ENCODE data around the gene CERS1.

Gene CERS1

DNA sequence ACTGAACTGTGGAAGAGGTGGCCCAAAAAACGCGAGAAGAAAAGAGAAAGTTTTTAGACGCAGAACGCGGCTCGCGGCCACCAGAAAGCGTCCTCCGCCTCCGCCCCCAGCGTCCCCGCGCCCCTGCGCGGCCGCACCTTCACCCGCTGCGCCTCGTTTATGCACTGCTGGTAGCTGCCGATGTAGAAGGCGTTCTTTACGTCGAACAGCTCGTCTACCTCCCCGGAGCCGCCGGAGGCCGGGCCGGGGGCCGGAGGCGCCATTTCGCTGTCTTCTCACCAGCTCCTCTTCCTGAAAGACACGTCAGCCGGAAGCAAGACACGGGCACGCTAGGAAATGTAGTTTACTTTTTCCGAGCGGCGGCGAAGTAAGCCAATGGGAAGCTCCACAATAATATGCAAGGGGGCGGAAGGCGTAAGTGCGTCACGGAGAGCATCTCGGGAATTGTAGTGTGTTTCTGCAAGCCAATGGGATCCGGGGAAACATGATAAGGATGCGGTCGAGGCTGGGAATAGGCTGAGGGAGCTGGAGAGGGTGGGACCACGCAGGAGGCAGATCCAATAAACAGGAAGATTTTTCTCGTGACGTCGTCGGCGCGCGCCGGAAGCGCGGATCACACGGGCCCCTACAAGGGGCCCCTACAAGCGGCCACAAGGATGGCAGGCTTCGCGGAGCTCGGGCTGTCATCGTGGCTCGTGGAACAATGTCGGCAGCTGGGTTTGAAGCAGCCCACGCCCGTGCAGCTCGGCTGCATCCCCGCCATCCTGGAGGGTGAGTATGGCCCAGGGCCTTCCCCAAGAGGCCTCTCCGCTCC lies 23.3 kb upstream of the CERS1 start, which contains the start of the genes COPE and DDX49 (continued):
- TF ChIP-seq, protein P1, sequence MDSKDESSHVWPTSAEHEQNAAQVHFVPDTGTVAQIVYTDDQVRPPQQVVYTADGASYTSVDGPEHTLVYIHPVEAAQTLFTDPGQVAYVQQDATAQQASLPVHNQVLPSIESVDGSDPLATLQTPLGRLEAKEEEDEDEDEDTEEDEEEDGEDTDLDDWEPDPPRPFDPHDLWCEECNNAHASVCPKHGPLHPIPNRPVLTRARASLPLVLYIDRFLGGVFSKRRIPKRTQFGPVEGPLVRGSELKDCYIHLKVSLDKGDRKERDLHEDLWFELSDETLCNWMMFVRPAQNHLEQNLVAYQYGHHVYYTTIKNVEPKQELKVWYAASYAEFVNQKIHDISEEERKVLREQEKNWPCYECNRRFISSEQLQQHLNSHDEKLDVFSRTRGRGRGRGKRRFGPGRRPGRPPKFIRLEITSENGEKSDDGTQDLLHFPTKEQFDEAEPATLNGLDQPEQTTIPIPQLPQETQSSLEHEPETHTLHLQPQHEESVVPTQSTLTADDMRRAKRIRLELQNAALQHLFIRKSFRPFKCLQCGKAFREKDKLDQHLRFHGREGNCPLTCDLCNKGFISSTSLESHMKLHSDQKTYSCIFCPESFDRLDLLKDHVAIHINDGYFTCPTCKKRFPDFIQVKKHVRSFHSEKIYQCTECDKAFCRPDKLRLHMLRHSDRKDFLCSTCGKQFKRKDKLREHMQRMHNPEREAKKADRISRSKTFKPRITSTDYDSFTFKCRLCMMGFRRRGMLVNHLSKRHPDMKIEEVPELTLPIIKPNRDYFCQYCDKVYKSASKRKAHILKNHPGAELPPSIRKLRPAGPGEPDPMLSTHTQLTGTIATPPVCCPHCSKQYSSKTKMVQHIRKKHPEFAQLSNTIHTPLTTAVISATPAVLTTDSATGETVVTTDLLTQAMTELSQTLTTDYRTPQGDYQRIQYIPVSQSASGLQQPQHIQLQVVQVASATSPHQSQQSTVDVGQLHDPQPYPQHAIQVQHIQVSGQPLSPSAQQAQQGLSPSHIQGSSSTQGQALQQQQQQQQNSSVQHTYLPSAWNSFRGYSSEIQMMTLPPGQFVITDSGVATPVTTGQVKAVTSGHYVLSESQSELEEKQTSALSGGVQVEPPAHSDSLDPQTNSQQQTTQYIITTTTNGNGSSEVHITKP (tag by site-specific recombination; IDR thresholded peaks at IDR 0.05), result 0 out of 2 replicates have a peak, but pooled peaks have one; percentile 24
- peak; percentile 35; the same call in 1 of the 2 replicates for TF ChIP-seq ATF2 (tag by site-specific recombination; IDR thresholded peaks at IDR 0.05; ENCODE audit: low read depth)
- TF ChIP-seq ZIC2 (tag by site-specific recombination; IDR thresholded peaks at IDR 0.05), result no peak
- TF ChIP-seq, protein P2, sequence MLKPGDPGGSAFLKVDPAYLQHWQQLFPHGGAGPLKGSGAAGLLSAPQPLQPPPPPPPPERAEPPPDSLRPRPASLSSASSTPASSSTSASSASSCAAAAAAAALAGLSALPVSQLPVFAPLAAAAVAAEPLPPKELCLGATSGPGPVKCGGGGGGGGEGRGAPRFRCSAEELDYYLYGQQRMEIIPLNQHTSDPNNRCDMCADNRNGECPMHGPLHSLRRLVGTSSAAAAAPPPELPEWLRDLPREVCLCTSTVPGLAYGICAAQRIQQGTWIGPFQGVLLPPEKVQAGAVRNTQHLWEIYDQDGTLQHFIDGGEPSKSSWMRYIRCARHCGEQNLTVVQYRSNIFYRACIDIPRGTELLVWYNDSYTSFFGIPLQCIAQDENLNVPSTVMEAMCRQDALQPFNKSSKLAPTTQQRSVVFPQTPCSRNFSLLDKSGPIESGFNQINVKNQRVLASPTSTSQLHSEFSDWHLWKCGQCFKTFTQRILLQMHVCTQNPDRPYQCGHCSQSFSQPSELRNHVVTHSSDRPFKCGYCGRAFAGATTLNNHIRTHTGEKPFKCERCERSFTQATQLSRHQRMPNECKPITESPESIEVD (tag by site-specific recombination; IDR thresholded peaks at IDR 0.05), result no peak
- TF ChIP-seq ZNF571 (tag by site-specific recombination; IDR thresholded peaks at IDR 0.05), result no peak
- no peak for TF ChIP-seq ZNF654 (tag by site-specific recombination; IDR thresholded peaks at IDR 0.05; ENCODE audit: low read depth)
- TF ChIP-seq ZNF629 (tag by site-specific recombination; IDR thresholded peaks at IDR 0.05), result peak; percentile 90
- TF ChIP-seq ZBTB8A (tag by site-specific recombination; IDR thresholded peaks at IDR 0.05), result 0 out of 2 replicates have a peak, but pooled peaks have one; percentile 36
- TF ChIP-seq RBAK (tag by site-specific recombination; IDR thresholded peaks at IDR 0.05), result no peak
- TF ChIP-seq, protein P3, sequence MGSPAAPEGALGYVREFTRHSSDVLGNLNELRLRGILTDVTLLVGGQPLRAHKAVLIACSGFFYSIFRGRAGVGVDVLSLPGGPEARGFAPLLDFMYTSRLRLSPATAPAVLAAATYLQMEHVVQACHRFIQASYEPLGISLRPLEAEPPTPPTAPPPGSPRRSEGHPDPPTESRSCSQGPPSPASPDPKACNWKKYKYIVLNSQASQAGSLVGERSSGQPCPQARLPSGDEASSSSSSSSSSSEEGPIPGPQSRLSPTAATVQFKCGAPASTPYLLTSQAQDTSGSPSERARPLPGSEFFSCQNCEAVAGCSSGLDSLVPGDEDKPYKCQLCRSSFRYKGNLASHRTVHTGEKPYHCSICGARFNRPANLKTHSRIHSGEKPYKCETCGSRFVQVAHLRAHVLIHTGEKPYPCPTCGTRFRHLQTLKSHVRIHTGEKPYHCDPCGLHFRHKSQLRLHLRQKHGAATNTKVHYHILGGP (tag by site-specific recombination; IDR thresholded peaks at IDR 0.05), result no peak
- no peak for TF ChIP-seq ZNF214 (tag by site-specific recombination; IDR thresholded peaks at IDR 0.05; ENCODE audit: borderline replicate concordance)
- TF ChIP-seq SP3 (tag by site-specific recombination; IDR thresholded peaks at IDR 0.05), result peak; percentile 98
- no peak for TF ChIP-seq ZNF544 (tag by site-specific recombination; IDR thresholded peaks at IDR 0.05)
- TF ChIP-seq EGR2 (tag by site-specific recombination; IDR thresholded peaks at IDR 0.05; ENCODE audit: low read depth), result peak; percentile 52; the same call in 1 of the 2 replicates
- no peak for TF ChIP-seq ZNF555 (tag by site-specific recombination; conservative IDR thresholded peaks at IDR 0.05)
- TF ChIP-seq GLI2 (tag by site-specific recombination; IDR thresholded peaks at IDR 0.05; ENCODE audit: borderline replicate concordance, low read depth), result no peak
- TF ChIP-seq GLIS2 (tag by site-specific recombination; IDR thresholded peaks at IDR 0.05), result peak; percentile 71
- TF ChIP-seq YY1 (tag by site-specific recombination; IDR thresholded peaks at IDR 0.05), result peak; percentile 63
- TF ChIP-seq ZXDB (tag by site-specific recombination; IDR thresholded peaks at IDR 0.05), result peak; percentile 97
- TF ChIP-seq MEIS1 (CRISPR knock-in tag; IDR thresholded peaks at IDR 0.05; ENCODE audit: borderline replicate concordance), result no peak
- TF ChIP-seq ZNF239 (tag by site-specific recombination; IDR thresholded peaks at IDR 0.05), result no peak
- no peak for TF ChIP-seq SCRT1 (tag by site-specific recombination; IDR thresholded peaks at IDR 0.05; ENCODE audit: borderline replicate concordance)
- TF ChIP-seq, protein P4, sequence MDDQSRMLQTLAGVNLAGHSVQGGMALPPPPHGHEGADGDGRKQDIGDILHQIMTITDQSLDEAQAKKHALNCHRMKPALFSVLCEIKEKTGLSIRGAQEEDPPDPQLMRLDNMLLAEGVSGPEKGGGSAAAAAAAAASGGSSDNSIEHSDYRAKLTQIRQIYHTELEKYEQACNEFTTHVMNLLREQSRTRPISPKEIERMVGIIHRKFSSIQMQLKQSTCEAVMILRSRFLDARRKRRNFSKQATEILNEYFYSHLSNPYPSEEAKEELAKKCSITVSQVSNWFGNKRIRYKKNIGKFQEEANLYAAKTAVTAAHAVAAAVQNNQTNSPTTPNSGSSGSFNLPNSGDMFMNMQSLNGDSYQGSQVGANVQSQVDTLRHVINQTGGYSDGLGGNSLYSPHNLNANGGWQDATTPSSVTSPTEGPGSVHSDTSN (CRISPR knock-in tag; IDR thresholded peaks at IDR 0.05), result no peak; the same call in 1 of the 2 replicates
- TF ChIP-seq, protein P5, sequence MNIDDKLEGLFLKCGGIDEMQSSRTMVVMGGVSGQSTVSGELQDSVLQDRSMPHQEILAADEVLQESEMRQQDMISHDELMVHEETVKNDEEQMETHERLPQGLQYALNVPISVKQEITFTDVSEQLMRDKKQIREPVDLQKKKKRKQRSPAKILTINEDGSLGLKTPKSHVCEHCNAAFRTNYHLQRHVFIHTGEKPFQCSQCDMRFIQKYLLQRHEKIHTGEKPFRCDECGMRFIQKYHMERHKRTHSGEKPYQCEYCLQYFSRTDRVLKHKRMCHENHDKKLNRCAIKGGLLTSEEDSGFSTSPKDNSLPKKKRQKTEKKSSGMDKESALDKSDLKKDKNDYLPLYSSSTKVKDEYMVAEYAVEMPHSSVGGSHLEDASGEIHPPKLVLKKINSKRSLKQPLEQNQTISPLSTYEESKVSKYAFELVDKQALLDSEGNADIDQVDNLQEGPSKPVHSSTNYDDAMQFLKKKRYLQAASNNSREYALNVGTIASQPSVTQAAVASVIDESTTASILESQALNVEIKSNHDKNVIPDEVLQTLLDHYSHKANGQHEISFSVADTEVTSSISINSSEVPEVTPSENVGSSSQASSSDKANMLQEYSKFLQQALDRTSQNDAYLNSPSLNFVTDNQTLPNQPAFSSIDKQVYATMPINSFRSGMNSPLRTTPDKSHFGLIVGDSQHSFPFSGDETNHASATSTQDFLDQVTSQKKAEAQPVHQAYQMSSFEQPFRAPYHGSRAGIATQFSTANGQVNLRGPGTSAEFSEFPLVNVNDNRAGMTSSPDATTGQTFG (tag by site-specific recombination; IDR thresholded peaks at IDR 0.05; ENCODE audit: borderline replicate concordance), result no peak

Data from HEK293 (cell line).